ENCODE results near the gene TTC27.

DNA sequence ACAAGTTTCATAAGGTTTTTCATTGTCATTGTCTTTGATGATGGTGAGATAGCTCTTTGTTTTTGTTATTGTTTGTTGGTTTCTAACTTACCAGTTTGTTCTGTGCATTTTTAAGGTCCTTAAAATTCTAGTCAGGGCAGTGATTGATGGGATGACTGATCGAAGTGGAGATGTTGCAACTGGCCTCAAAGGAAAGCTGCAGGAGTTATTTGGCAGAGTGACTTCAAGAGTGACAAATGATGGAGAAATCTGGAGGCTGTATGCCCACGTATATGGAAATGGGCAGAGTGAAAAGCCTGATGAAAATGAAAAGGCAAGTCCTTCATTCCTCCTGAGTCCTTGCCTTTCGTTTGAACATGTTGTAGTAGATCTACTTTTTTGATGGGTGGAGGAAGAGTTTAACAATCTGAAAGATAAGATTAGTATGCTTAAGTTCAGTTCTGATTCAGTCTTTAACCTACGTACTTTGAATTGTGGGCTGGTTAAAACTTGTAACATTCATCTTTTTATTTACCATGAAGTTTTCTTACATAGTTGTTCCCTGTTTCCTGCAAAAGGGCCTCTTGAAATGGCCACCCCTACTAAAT lies 183.2 kb downstream of the TTC27 start:
- TF ChIP-seq, protein P1, sequence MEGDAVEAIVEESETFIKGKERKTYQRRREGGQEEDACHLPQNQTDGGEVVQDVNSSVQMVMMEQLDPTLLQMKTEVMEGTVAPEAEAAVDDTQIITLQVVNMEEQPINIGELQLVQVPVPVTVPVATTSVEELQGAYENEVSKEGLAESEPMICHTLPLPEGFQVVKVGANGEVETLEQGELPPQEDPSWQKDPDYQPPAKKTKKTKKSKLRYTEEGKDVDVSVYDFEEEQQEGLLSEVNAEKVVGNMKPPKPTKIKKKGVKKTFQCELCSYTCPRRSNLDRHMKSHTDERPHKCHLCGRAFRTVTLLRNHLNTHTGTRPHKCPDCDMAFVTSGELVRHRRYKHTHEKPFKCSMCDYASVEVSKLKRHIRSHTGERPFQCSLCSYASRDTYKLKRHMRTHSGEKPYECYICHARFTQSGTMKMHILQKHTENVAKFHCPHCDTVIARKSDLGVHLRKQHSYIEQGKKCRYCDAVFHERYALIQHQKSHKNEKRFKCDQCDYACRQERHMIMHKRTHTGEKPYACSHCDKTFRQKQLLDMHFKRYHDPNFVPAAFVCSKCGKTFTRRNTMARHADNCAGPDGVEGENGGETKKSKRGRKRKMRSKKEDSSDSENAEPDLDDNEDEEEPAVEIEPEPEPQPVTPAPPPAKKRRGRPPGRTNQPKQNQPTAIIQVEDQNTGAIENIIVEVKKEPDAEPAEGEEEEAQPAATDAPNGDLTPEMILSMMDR (conservative IDR thresholded peaks at IDR 0.05; ENCODE audit: low read length) = no peak
- no peak for TF ChIP-seq EZH2phosphoT487 (IDR thresholded peaks at IDR 0.05; ENCODE audit: borderline replicate concordance, low read depth, low read length)

Measured in OCI-LY7 (cell line).